ENCODE measurements around the gene PARS2.

Gene PARS2

DNA sequence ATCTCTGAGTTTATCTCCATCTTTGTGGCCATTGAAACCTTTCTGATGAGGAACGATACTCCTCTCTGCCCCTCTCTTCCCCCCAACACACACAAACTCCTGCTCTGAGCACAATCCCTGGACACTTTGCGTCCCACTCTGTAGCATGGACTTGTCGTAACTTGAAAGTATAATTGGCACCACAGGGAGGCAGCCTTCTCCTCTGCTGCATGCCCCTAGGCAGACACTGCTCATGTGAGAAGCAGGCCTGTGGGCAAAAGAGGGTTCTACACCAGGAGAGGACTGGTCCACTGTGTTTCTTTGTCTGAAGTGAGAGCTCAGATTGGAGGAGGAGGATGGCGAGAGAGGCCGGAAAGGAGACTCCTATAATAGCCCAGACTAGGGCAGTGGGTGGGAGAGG, 3.8 kb upstream of the PARS2 start:
- peak; percentile 52 for DNase-seq

DNA sequence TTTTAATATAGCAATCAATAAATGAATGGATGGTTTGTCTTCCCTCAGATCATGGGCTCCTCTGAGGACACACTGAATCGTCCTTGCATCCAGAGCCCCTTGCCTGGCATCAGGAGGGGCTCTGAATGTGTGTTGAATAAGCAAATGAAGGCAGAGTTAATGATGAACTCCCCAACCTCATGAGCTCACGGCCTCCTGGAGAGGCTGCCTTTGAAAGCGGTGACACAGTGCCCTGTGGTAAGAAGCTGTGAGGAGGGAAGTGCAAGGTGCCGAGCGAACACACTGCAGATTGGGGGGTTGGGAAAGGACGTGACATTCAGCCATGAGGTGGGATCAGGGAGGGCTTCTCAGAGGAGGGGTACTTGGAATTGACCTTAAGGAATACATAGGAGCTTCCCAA, 3.2 kb upstream of the PARS2 start:
- DNase-seq = no peak

DNA sequence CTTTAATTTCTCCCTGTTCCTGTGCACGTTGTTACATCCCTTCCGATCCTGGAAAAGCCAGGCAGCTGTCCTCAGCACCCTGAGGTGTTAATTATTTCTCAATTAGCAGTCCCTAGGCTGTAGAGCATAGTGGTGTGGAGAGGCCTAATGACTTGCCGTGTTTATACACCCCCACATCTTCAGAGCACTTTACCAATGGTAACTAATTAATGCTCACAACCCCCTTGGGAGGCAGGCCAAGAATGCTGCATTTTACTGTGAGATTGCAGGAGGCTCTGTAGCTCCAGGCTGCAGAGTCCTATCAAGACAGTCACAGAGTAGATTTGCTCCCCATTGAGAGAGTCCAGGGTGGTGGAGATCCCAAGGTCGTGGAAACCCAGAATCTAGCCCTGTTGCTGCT, 2.4 kb upstream of the PARS2 start:
- DNase-seq = peak; percentile 16

DNA sequence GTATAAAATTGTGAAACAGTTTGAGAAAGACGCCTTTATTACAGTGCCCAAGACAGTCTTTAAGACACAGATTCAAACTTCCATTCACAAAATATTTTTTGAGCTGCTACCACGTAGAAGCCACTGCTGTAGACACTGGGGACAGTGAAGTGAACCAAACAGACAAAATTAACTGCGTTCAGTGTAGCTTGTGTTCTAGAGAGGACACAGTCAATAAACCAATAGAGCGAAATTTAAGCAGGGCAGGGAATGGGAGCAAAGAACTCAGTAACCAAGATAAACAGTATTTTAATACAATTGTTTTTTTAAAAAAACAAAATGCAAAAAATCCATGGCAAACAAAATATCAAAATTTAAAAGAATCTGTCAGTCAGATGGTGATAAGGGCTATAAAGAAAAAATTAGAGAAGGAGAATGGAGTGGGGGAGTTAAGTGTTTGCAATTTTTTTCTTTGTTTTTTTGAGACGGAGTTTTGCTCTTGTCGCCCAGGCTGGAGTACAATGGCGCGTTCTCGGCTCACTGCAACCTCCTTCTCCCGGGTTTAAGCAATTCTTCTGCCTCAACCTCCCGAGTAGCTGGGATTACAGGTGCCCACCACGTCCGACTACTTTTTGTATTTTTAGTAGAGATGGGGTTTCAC, 719 bp upstream of the PARS2 start:
- no peak for DNase-seq

DNA sequence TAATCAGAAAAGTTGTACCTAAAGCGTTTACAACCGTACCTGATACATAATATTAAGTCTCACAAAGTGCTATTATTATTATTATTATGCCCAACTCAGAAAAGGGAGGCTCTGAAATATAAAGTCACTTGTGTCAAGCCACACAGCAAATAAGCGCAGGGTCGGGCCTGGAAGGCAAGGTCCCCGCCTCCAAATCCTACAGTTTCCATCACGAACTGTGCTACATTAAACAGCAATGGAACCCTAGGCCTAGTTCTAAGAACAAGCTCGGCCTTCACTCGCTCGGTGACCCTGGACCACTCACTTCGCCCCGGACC, 549 bp downstream of the PARS2 start:
- no peak for DNase-seq

DNA sequence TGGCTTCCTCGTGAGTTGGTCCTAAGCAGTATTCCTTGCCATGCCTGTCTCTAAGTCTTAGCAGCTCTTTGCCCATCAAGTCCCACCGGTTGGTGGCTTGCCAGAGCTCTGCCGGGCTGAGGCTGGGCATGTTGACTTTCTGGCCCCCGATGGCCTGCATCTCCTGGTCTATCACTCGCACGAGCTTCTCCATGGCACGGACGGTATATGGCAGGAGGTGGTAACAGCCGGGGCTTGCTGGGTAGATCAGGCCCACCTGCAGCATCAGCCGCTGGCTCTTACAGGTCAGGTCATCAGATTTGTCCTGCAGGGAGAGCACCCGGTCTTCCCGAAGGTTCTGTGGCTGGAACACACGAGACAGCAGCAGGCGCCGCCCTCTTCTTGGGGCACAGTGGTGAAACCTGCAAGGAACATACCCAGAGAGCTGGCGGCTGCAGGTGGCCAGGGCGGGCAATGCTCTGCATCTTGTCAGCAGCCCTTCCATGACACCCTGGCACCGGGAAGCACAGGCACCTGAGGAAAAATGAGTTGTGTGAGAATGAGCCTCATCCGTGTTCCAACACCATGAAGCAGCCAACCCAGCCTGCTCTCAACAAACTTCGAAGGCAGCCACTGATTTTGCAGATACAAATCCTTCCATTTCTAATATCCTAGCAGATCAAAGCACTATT, 5.5 kb downstream of the PARS2 start:
- no peak for DNase-seq

DNA sequence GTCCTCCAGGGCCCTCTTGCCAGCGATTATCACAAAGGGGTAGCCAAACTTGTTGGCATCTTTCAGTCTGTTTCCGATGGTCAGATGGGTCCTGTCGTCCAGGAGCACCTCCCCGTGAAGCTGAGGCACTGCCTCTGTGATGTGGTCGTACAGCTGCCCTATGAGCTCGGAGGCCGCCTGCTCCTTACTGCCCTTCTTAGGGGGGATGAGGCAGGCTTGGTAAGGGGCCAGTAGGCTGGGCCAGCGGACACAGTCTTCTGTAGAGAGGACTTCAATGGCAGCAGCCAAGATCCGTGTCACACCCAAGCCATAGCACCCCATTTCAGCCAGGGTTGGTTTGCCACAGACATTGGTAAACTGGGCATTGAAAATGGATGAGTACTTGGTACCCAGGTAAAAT, 6.5 kb downstream of the PARS2 start:
- DNase-seq = no peak

DNA sequence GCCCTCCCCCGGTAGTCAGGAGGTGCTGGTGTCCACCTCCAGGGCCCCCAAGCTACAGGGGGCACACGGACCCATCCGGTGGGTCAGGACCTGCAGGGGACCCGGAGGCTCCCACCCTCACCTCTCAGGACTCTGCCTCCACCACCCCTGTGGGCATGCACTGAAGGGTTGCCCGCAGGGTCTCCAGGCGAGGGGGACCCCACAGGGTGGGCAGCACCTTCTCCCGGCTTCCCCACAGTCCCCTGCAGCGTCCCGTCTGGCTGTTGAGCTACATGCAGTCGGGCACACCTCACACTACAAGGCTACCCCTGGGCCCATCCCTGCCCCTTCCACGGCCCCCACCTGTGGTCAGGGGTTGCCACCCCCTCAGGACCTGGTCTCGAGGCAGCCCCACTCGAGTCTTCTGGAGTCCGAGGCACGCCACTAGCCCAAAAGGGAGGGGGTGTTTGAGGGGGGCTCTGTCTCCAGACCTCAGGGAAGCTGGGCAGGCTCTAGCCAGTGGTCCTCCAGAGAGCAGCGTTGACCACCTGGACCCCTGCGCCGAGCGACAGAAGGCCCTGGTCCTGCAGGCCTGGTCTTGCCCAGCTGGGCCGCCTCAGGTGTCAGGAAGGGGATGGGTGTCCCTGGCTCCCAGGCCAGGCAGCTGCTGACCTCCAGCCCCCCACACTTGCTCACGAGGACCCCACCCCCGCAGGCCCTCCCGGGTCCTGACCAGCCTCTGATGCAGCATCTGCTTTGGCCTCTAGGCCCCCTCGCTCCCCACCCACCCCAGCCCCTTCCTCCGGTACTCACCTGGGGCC, 9.6 kb downstream of the PARS2 start:
- DNase-seq = no peak

DNA sequence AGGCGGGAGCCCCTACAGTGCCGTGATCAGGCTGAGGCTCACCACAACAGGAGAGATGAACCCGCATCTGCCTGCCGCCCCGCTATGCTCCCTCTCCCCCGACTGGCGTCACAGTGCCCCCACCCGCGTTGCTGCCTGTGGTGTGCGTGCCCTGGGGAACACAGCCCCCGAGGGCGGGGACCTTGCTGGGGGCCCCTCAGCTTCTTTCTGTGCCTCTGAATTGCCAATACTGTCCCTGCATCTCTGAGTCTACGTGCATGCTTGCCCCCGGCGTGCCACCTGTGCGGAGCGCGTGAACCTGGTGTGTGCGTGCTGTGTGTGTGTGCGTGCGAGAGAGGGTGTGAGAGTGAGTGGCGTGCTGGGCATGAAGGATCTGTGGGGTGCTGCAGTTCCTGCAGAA, 10.3 kb downstream of the PARS2 start:
- DNase-seq = no peak

DNA sequence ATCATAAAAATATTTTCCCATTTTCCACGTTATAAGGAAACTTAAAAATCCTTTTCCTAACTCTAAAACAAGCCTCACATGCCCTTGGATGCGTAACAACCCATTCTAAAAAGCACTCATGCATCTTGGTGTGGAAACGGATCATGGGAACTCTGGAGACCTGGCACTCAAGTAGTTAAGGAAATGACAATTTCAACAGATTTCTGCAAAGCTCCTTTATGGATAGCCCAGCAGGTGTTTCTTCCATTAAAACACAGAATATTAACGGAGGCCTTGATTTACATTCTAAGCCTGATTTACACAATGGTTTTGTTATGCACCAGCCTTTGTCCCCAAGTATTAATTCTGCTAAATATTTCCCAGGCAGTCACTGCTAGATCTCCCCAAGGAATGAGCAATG, 12.9 kb downstream of the PARS2 start:
- no peak for DNase-seq

DNA sequence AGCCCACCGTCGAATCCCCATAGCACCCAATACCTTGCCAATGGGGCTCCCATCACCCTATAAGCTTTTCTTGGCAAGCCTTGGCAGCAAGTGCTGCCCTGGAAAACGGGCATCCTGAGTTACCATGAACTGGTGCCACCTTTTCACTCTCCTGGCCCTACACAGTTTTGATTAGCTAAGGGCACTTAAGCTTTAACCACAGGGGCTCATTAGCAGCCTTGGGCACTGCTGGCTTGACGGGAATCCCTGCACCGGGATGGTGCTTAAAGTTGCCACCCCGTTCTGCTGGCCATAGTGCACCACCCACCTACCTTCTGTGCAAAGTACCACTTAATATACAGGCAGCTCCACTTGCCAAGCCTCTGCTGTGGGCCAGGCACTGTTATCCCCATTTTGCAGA, 13.7 kb downstream of the PARS2 start:
- DNase-seq = no peak

DNA sequence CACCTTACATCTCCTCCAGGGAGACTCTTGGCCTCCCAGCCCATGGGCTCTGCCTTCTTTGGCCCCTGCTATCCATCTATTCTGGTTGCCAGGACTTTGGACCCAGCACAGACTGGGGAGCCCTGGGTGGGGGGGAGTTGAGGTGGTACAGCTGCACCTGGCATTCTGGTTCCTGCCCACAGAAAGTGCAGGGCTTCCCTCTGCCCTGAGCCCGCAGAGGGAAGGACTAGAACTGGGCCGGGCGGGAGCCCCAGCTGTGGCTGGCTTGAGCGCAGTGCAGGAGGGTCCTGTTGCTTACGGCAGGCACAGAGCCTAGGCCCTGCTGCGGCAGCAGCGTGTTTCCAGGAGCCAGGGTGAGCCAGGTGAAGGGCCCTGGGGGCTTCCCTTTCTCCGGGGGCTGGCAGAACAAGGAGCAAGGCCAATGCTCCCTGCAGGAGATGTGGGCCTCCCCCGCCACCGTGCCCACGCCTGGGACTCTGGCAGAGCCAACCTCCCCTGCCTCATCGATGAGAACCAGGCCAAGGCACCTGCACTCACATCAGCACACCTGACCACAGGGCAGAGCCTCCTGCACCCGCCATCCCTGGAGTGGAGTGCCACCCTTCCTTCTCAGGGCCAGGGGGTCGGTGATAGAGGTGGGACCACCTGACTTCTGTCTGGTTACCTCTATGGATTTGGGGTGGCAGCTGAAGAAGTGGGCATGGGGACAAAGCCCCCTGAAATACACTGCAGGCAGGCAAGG, 16.1 kb downstream of the PARS2 start:
- no peak for DNase-seq

DNA sequence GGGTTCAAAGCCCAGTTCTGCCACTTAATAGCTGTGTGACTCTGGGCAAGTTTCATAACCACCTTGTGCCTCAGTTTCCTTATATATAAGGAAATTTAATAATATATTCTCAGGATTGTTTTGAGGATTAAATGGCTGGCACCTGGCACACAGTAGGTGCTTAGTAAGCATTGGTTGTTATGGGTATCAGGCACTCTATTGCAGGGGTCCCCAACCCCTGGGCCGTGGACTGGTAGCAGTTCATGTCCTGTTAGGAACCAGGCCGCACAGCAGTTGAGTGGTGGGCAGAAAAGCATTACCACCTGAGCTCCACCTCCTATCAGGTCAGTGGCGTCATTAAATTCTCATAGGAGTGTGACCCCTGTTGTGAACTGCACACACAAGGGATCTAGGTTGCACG, 18.5 kb downstream of the PARS2 start:
- DNase-seq = no peak

DNA sequence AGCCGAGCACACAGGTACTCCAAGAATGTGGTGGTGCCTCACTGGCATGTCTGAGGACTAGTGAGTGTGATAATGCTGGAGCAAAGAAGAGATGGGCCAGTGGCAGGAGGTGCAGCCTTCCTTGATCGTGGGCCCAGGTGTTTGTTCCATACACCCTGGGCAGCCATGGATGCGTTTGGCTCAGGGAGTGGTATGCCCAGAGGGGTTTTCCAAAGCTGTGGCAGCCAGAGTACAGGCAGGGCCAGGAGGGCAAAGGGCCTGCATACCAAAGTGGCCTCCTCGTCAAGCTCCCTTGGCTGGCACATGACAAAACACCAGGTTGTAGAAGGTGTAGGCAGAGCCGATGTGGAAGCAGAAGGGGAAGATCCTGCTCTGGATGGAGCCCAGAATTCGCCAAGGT, 19.0 kb downstream of the PARS2 start:
- DNase-seq = no peak

DNA sequence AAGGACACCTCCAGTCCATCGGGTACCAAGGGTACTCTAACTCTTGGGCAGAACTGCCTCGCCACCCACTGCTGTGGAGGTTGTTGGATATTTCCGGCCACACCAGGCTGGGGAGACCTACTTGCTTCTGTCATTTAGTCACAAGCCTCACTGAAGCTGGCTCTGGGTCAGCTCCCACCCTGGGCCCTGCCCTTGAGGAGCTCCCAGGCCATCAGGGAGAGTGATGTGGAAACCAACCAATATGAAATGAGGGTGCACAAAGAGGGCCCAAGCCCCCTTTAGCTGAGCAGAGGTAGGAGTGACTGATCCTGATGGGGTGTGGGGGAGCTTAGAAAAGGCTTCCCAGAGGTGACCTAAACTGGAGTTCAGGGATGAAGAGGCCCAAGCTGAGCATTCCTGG, 19.6 kb downstream of the PARS2 start:
- DNase-seq = no peak

DNA sequence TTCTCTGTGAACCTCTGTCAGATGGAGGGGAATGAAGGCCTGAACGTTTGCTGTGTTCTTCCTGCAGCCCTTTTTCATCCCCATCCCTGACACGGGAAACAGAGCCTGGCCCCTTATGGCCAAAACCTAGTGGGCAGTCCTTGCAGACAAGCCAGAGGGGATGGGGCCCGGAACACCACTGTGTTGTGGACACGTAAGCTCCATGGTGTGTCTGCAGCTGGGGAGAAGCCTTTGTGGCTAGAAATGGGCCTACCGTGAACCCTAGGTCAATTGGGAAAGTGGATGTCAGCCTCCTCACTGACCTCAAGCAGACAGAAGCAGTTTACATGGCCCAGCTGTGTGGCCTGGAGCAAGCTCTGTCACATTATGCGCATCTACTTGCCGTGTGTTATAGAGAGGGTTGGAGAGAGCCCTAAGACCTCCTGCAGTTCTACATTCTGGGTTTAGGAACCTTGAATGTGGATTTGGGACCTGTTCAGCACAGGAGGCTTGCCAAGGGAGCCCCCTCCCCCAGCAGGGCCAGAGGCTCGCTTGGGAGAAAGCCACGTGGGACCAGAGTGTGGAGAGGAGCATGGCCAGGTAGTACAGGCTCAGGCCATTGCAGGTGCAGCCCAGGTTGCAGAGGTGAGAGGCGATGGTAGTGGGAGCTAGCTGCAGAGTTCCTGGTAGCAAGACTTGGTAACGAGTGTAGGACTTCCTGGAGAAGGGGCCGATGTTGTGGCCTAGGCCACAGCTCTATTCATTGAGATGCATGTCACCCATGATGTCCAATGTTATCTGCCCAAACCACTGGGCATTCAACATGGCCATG, 20.7 kb downstream of the PARS2 start:
- DNase-seq = no peak

DNA sequence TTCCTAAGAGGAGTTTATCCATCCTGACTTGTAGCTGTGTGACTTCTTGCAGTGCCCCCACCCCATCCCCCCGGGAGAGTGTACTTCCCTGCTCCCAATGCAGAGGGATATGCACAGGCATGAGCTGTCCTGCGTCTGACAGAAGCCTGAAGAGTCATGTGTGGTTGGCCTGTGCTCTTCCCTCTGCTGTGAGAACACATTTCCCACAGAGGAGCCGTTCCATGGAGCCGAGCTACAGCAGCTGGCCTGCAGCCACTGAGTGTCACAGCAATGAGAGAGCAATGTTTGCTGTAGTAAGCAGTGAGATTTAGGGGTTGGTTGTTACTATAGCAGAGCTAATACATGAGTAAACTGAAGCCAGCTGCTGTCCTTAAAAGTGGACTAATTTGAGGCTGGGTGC, 22.0 kb downstream of the PARS2 start:
- no peak for DNase-seq

DNA sequence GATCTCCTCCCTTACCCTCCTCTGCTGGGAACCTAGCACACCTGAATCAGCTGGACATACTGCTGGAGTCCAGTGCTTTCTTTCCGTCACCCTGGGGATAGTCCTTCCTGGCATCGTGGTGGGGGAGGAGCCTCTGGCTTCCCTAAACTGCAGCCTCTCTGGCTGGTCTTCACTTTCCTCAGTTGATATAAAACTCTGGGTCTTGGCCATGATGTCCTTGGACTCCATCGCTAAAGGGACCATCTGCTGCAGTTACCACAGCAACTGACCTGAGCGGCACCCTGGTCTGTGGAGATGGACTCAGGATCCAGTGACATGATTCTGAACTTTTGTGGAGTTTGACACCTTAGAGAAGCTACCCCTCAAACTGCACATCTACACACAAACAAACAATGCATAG, 22.8 kb downstream of the PARS2 start:
- DNase-seq = no peak

DNA sequence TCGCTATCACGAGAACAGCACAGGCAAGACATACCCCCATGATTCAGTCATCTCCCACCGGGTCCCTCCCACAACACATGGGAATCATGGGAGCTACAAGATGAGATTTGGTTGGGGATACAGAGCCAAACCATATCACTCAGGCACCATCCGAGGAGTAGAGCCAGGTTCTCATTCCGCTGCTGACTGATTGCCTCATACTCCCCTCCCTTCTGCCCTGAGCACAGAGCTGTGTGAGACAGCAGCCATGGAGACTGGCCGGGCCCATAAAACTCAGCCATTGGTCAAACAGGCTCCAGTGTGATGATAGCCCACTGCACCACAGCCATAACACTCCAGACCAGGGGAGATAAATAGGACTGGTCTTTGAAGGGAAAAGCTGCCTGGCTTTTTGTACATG, 26.1 kb downstream of the PARS2 start:
- DNase-seq = no peak

DNA sequence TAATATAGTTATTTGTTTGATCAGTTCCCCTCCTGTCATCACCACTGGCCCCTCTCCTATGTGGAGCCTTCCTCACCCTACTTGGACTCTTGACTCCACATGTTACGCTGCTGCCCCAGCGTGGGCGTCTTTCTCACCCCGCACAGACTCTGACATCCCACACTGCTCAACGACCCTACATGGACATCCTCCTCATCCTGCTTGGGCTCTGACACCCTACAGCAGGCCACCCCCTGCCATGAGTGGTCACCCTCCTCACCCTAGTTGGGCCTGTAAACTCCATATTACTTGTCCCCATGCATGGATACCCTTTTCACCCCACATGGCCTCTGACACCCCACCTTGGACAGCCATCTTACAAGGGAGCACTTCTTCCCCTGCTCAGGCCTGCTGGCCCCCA, 27.6 kb downstream of the PARS2 start:
- no peak for DNase-seq

DNA sequence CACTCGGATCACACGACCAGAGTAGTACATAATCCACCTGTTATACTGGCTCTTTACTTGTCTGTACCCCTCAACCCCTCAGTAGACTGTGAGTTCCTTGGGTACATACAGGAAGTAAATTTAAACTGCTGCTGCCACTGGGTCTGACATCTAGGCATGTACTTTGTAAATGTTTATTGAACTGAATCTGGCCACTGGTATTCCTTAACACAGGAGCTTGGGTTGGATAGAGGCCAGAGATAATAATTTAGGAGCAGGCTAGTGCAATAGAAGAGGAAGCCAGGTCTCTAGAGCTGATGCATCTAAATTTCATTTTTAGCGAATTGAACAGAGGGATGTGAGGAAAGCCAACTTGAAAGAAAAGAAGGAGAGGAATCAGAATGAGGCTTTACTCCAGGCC, 36.3 kb downstream of the PARS2 start:
- DNase-seq = no peak

DNA sequence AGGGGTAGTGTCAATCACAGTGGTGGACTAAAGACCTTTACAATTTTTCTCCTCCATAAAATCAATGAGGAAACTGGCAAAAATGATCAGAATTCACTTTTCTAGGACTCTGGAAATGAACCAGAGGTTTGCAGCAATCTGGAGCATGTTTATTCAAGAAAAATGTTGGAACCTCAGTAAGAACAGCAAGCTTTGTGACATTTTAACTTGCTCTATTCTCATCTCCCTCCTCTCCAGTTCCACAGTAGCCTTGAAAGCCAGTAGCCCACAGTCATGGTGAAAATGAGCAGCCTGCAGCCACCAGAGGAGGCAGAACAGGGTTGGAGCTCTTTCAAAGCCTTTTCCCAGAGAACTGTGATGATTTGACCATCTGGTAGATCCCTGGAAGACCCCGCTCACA, 39.6 kb downstream of the PARS2 start:
- no peak for DNase-seq

DNA sequence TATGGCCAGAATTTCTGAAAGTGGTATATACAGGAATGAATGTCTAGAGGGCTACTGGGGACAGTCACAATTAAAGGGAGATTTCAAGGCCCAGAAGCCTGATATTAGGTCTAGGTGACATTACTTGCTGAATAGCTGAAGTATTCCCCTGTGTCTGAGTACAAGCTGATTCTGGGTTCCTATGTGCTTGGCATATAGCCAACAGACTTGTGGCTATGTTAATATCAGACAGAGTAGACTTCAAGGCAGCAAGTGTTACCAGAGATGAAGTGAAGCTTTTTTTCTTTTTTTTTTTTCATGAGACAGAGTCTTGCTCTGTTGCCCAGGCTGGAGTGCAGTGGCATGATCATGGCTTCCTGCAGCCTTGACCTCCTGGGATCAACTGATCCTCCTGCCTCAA, 40.3 kb downstream of the PARS2 start:
- DNase-seq = no peak

Data from NCI-H82 (cell line).